Ramos (cell line): ENCODE data around the gene LIMCH1.

Experiments
- in situ Hi-C: fragments of 300-500 bp; cut with MboI; formaldehyde crosslinking; loops from one replicate; pipeline ENCODE4 v1.14.3; 2022; ENCODE audit warnings: low sequenced_read_pairs; ENCODE audit not compliant: unreplicated experiment

The LIMCH1 gene

GRCh38 chr4:41602113-41602512, 64.2 kb downstream of the LIMCH1 start:
- in situ Hi-C loops: no loop called here

GRCh38 chr4:41602886-41603498, 65.0 kb downstream of the LIMCH1 start:
- in situ Hi-C loops: no loop called here

GRCh38 chr4:41609851-41610250, 71.9 kb downstream of the LIMCH1 start:
- in situ Hi-C loops: no loop called here

- in situ Hi-C loops: no loop called here
Observed at GRCh38 chr4:41610474-41610873, 72.5 kb downstream of the LIMCH1 start.

GRCh38 chr4:41611124-41611838, 73.3 kb downstream of the LIMCH1 start:
- in situ Hi-C loops: no loop called here

GRCh38 chr4:41611881-41612871, 74.2 kb downstream of the LIMCH1 start:
- in situ Hi-C loops: no loop called here

- in situ Hi-C loops: no loop called here
Observed at GRCh38 chr4:41613386-41613785, 75.4 kb downstream of the LIMCH1 start.

GRCh38 chr4:41613821-41614220, 75.9 kb downstream of the LIMCH1 start:
- in situ Hi-C loops: no loop called here

- in situ Hi-C loops: no loop called here
Observed at GRCh38 chr4:41614519-41614918, 76.6 kb downstream of the LIMCH1 start.

GRCh38 chr4:41619161-41619560, 81.2 kb downstream of the LIMCH1 start:
- in situ Hi-C loops: no loop called here

- in situ Hi-C loops: no loop called here
Observed at GRCh38 chr4:41620594-41621256, 82.8 kb downstream of the LIMCH1 start.

GRCh38 chr4:41622787-41623186, 84.8 kb downstream of the LIMCH1 start:
- in situ Hi-C loops: no loop called here

- in situ Hi-C loops: loop anchor here (25.0 kb wide), 1 partner anchor 712 kb away; no protein-coding TSS in a partner anchor
Observed at GRCh38 chr4:41624765-41625164, 86.8 kb downstream of the LIMCH1 start.

GRCh38 chr4:41625531-41625930, 87.6 kb downstream of the LIMCH1 start:
- in situ Hi-C loops: loop anchor here (25.0 kb wide), 1 partner anchor 713 kb away; no protein-coding TSS in a partner anchor

- in situ Hi-C loops: loop anchor here (25.0 kb wide), 1 partner anchor 717 kb away; no protein-coding TSS in a partner anchor
Observed at GRCh38 chr4:41628936-41629335, 91.0 kb downstream of the LIMCH1 start.

- in situ Hi-C loops: loop anchor here (25.0 kb wide), 1 partner anchor 719 kb away; no protein-coding TSS in a partner anchor
Observed at GRCh38 chr4:41631523-41631922, 93.6 kb downstream of the LIMCH1 start.

GRCh38 chr4:41632481-41633073, 94.6 kb downstream of the LIMCH1 start:
- in situ Hi-C loops: loop anchor here (25.0 kb wide), 1 partner anchor 720 kb away; no protein-coding TSS in a partner anchor

- in situ Hi-C loops: loop anchor here (25.0 kb wide), 1 partner anchor 721 kb away; no protein-coding TSS in a partner anchor
Observed at GRCh38 chr4:41633321-41633720, 95.4 kb downstream of the LIMCH1 start.

GRCh38 chr4:41635441-41635840, 97.5 kb downstream of the LIMCH1 start:
- in situ Hi-C loops: loop anchor here (25.0 kb wide), 1 partner anchor 723 kb away; no protein-coding TSS in a partner anchor
